ENCODE measurements around the gene PRIM2. TPM values are rescaled to one million over a fixed set of nuclear protein-coding genes. Genes with fewer than 3 reads are reported as not detected.
"Not testable (repeated sequence)": the region's sequence is repeated elsewhere in the genome, so short reads cannot be mapped to it uniquely, and the experiment has no call there.

PRIM2 gene
- total RNA-seq, 1 donor from 2014 or later = 16.2 TPM

DNA sequence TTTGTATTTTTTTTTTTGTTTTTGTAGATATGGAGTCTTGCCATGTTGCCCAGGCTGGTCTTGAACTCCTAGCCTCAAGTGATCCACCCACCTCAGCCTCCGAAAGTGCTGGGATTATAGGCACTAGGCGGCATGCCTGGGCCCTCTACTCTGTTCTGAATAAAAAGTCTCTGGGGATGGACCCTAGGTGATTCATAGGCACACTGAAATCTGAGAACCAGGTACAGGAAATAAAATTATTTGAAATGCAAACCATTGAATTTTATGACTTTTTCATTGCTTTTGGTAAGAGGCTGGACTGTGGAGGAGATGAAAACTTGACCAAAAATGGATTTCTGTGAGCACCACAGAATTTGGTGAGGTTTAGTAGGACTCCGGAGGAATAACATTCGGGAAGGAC, 117.5 kb downstream of the PRIM2 start:
- no peak overlapping the region for H3K27ac Mint-ChIP-seq (ENCODE audit: unreplicated experiment)
- H3K4me1 Mint-ChIP-seq (ENCODE audit: unreplicated experiment) = peaks cover 19% of the 10 kb centered on the region
- no peaks in the 10 kb centered on the region for H3K9me3 Mint-ChIP-seq (ENCODE audit: unreplicated experiment)
- TF ChIP-seq, protein P1, sequence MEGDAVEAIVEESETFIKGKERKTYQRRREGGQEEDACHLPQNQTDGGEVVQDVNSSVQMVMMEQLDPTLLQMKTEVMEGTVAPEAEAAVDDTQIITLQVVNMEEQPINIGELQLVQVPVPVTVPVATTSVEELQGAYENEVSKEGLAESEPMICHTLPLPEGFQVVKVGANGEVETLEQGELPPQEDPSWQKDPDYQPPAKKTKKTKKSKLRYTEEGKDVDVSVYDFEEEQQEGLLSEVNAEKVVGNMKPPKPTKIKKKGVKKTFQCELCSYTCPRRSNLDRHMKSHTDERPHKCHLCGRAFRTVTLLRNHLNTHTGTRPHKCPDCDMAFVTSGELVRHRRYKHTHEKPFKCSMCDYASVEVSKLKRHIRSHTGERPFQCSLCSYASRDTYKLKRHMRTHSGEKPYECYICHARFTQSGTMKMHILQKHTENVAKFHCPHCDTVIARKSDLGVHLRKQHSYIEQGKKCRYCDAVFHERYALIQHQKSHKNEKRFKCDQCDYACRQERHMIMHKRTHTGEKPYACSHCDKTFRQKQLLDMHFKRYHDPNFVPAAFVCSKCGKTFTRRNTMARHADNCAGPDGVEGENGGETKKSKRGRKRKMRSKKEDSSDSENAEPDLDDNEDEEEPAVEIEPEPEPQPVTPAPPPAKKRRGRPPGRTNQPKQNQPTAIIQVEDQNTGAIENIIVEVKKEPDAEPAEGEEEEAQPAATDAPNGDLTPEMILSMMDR (IDR thresholded peaks at IDR 0.05; ENCODE audit: unreplicated experiment) = no peak
- H3K36me3 Mint-ChIP-seq (ENCODE audit: low read depth, unreplicated experiment) = no peaks in the 10 kb centered on the region
- no peak overlapping the region for H3K4me3 Mint-ChIP-seq (ENCODE audit: unreplicated experiment)
- DNase-seq (ENCODE audit: low spot score) = no peak
- H3K27me3 Mint-ChIP-seq (ENCODE audit: unreplicated experiment) = peaks cover 3% of the 10 kb centered on the region

DNA sequence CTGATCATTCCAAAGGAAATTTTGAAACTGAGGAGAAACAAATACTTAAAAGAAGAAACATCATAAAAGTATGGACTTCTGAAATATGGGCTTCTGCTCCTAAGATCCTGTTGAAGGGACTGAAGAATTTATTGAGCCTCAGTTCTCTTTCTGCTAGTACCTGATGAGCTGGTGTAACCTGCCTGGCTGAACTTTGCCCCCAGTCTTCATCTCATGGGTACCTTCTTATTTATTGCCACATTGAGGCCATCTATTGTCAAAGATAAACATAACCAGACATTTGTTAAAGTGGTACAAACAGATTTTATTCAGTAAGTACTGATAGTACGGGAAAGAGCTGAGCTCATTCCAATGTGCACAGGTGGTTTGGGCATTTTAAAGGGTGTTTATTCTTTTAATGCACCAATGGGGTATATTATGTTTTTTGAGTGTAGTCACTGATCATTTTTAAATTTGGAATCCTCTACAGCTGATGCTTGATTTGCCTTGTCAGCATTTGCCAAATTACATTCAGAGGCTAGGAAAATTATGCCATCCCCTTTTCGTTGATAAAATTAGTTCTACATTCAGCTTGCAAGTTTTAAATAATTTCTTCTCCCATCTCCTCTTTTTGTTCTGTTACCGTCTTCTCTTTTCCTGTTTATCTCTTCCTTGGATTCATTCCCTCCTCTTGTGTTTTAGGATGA, 118.2 kb downstream of the PRIM2 start:
- Mint-ChIP-seq H3K4me1 (ENCODE audit: unreplicated experiment) (peaks cover 19% of the 10 kb centered on the region), H3K27me3 (ENCODE audit: unreplicated experiment) (peaks cover 3% of the 10 kb centered on the region), H3K27ac (ENCODE audit: unreplicated experiment) (no peak overlapping the region), H3K36me3 (ENCODE audit: low read depth, unreplicated experiment) (no peaks in the 10 kb centered on the region), H3K9me3 (ENCODE audit: unreplicated experiment) (no peaks in the 10 kb centered on the region), H3K4me3 (ENCODE audit: unreplicated experiment) (no peak overlapping the region)
- no peak for DNase-seq (ENCODE audit: low spot score)
- TF ChIP-seq, protein P1 (IDR thresholded peaks at IDR 0.05; ENCODE audit: unreplicated experiment) = no peak

DNA sequence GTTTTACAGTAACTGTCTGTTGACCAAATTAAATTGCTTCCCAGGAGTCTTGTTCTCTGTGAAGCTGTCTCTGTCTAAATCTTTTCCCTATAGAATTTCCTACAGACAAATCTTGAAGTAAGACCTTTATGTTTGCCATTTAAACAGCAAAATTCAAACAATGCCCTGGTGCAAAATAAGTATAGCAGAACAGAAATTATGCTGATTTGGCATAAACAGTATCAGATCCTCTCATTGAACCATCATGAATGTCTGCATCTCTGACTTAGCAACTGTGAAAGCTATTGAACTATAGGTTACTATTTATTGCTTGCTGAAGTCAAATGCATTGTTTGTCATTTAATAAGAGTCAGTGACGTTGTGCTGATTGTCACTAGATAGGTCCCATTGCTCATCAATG, 123.3 kb downstream of the PRIM2 start:
- H3K27ac Mint-ChIP-seq (ENCODE audit: unreplicated experiment); H3K4me3 Mint-ChIP-seq (ENCODE audit: unreplicated experiment); H3K9me3 Mint-ChIP-seq (ENCODE audit: unreplicated experiment); H3K27me3 Mint-ChIP-seq (ENCODE audit: unreplicated experiment); H3K36me3 Mint-ChIP-seq (ENCODE audit: low read depth, unreplicated experiment); H3K4me1 Mint-ChIP-seq (ENCODE audit: unreplicated experiment); DNase-seq (ENCODE audit: low spot score): not testable (repeated sequence)

DNA sequence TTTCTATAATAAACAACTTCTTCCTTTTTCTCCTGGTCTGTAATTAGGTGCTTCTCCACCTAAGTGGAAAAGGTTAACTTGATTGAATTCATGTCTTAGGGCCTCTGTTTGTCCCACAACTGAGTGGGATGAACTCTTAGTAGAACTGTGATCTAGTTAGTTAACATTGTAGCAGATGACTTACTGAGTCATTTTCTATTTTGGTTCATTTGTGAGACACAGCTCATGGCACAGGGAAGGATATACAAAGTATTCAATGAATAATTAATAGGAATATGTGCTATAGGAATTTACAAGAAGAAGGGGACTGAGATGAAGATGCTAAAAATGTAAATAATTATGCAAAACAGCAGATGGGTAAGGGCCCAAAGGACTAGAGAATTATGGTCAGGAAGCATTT, 124.7 kb downstream of the PRIM2 start:
- H3K36me3 Mint-ChIP-seq (ENCODE audit: low read depth, unreplicated experiment); H3K27ac Mint-ChIP-seq (ENCODE audit: unreplicated experiment); DNase-seq (ENCODE audit: low spot score); H3K4me1 Mint-ChIP-seq (ENCODE audit: unreplicated experiment); H3K9me3 Mint-ChIP-seq (ENCODE audit: unreplicated experiment); H3K27me3 Mint-ChIP-seq (ENCODE audit: unreplicated experiment); H3K4me3 Mint-ChIP-seq (ENCODE audit: unreplicated experiment): not testable (repeated sequence)

DNA sequence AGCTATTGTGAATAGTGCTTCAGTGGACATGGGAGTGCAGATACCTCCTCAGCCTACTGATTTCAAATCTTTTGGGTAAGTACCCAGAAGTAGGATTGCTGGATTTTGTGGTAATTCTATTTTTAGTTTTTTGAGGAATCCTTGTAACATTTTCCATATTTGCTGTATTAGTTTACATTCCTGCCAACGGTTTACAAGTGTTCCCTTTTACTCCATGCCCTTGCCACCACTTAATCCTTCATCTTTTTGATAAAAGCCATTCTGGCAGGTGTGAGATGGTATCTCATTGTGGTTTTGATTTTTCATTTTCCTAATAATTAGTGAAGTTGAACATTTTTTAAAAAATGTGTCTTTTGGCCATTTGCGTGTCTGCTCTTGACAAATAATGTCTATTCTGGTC, 125.8 kb downstream of the PRIM2 start:
- H3K9me3 Mint-ChIP-seq (ENCODE audit: unreplicated experiment); H3K4me3 Mint-ChIP-seq (ENCODE audit: unreplicated experiment); H3K4me1 Mint-ChIP-seq (ENCODE audit: unreplicated experiment); DNase-seq (ENCODE audit: low spot score); H3K36me3 Mint-ChIP-seq (ENCODE audit: low read depth, unreplicated experiment); H3K27ac Mint-ChIP-seq (ENCODE audit: unreplicated experiment); H3K27me3 Mint-ChIP-seq (ENCODE audit: unreplicated experiment): not testable (repeated sequence)

DNA sequence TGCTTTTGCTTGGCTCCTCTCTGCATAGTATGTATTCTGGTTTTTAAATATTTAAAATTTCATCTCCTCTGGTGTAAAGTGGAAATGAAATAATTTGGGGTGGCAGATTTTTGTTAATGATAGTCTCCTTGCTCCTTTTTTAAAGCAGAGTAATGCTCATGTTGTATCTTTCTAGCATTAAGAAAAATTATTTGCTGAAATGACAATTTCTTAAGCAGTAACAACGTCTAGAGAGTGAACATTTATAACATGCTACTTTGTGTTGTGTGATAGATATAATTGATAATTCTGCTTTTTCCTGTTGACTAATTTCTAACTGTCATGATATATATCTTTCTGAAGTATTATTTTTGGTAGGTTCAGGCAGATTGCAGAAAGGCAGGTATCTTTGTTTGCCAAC, 127.4 kb downstream of the PRIM2 start:
- H3K9me3 Mint-ChIP-seq (ENCODE audit: unreplicated experiment); H3K27me3 Mint-ChIP-seq (ENCODE audit: unreplicated experiment); H3K36me3 Mint-ChIP-seq (ENCODE audit: low read depth, unreplicated experiment); H3K4me1 Mint-ChIP-seq (ENCODE audit: unreplicated experiment); H3K4me3 Mint-ChIP-seq (ENCODE audit: unreplicated experiment); H3K27ac Mint-ChIP-seq (ENCODE audit: unreplicated experiment); DNase-seq (ENCODE audit: low spot score): not testable (repeated sequence)

DNA sequence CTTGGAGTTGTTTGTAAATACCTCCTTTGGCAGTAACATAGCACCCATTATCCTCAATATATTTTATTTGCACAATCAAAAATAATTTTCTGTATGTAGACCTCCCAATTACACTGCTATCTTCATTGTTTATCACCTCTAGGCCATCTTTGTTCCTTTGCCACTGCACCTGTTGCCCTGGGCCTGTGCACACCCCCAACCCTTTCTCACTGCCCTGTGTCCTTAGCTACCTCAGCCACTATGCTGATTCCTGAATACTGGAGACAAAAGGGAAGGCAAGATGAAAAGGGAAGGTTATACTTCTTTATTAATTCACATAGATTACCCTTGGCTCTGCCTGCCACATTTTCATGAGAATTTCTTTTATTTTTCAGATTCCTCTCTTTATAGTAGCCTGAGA, 127.9 kb downstream of the PRIM2 start:
- H3K36me3 Mint-ChIP-seq (ENCODE audit: low read depth, unreplicated experiment); DNase-seq (ENCODE audit: low spot score); H3K4me1 Mint-ChIP-seq (ENCODE audit: unreplicated experiment); H3K4me3 Mint-ChIP-seq (ENCODE audit: unreplicated experiment); H3K9me3 Mint-ChIP-seq (ENCODE audit: unreplicated experiment); H3K27me3 Mint-ChIP-seq (ENCODE audit: unreplicated experiment): not testable (repeated sequence)
- peak overlapping the region; percentile 87 for H3K27ac Mint-ChIP-seq (ENCODE audit: unreplicated experiment)

DNA sequence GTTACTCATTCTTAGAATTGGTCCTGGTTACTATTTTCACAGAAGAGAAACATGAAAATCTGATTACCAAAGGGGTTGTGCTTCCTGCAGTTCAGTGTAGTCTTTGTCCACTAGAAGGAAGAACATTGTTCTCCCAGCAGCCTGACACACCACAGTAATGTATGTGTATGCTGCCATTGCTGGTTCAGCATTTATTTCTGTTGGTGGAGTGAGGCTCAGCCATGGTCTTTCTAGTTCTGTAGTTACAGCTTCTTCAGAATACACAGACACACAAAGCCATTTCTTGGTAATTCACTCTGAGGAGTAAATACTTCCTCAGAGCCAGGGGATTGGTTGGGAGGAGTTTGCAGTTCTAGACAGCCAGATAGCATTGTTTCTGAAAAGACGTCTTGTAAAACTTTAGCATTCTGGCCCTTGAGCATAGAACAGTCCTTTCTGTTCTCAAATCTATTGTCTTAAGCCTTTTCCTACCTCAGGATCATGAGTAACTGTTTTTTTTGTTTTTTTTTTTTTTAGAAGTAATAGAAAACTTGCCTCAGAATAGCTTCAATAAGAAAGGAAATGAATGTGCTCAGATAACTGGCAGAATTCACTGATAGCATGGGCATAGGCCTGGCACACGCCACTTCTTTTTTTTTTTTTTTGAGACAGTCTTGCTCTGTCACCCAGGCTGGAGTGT, 128.5 kb downstream of the PRIM2 start:
- peak overlapping the region; percentile 74 for H3K27ac Mint-ChIP-seq (ENCODE audit: unreplicated experiment)
- not testable (repeated sequence) for H3K4me3 Mint-ChIP-seq (ENCODE audit: unreplicated experiment); H3K27me3 Mint-ChIP-seq (ENCODE audit: unreplicated experiment); H3K9me3 Mint-ChIP-seq (ENCODE audit: unreplicated experiment); H3K36me3 Mint-ChIP-seq (ENCODE audit: low read depth, unreplicated experiment); H3K4me1 Mint-ChIP-seq (ENCODE audit: unreplicated experiment); DNase-seq (ENCODE audit: low spot score)

DNA sequence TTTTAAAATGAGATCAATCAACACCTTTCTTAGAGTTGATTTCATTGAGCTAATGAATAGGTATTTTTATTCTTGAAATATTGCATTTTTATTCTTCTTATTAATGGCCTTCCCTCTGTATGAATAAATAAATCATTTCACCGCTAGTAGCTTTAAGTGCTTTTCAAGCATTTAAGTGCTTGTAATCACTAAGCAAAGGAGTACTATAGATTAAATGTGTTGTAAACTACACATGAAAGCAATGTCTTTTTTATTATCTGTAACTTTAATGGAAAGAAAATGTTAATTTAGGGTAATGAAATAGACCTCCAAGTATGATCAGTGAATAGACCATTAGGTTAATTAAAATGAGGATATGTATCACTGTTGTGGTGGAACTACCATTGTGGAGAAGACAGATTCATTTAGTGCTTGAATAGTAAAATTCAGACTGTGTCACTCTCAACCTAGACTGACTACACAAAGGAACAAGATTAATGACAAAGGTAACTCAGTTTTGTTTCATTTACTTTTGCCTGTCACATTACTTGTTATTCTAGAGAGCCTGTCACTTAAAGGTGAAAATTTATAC, 132.2 kb downstream of the PRIM2 start:
- H3K4me1 Mint-ChIP-seq (ENCODE audit: unreplicated experiment); H3K36me3 Mint-ChIP-seq (ENCODE audit: low read depth, unreplicated experiment); H3K4me3 Mint-ChIP-seq (ENCODE audit: unreplicated experiment); H3K27ac Mint-ChIP-seq (ENCODE audit: unreplicated experiment); DNase-seq (ENCODE audit: low spot score); H3K27me3 Mint-ChIP-seq (ENCODE audit: unreplicated experiment); H3K9me3 Mint-ChIP-seq (ENCODE audit: unreplicated experiment): not testable (repeated sequence)

DNA sequence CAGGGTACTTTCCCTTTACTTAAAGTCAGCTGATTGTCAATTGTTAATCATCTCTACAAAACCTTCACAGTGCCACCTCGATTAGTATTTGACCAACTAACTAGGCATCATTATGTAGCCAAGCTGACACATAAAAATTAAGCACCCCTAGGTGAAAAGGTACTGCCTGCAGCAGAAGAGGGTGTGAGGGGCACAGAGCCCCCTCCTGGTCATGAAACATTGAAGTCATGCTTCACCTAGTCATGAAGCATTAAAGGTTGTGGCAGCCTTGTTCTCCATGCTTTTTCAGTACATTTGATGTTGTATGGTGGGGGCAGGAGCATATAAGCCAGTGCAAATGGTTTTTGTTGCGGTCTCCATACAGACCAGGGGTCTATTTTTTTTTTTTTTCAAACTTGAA, 142.4 kb downstream of the PRIM2 start:
- H3K27me3 Mint-ChIP-seq (ENCODE audit: unreplicated experiment); H3K4me3 Mint-ChIP-seq (ENCODE audit: unreplicated experiment); DNase-seq (ENCODE audit: low spot score); H3K9me3 Mint-ChIP-seq (ENCODE audit: unreplicated experiment); H3K27ac Mint-ChIP-seq (ENCODE audit: unreplicated experiment); H3K4me1 Mint-ChIP-seq (ENCODE audit: unreplicated experiment); H3K36me3 Mint-ChIP-seq (ENCODE audit: low read depth, unreplicated experiment): not testable (repeated sequence)
